ENCODE results near the gene CABLES1.

DNA sequence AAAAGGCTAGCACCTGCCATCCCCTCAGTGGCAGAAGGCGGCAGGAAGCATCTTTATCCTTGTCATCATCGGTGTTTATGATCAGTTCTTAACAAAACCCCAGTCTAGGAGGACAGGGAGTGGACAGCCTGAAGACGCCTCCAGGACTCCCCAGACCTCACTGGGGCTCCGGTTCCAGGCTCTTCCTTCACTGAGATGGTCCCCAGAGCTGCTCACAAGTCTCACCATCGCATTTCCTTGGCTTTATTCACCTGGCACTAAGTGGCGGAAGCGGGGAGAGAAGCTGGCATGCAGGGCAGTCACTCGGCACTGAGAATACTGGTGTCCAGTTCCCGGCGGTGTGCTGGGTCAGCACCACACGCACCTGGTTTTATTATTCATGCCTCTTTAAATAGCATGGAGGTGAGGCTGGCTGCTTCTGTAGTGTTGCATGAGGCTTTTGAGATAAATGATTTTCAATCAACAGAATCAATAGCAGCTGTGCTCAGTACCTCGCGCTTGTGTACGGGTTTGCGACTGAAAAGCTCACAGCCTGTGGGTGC is 68.7 kb downstream of the CABLES1 start:
- TF ChIP-seq CTCF (IDR thresholded peaks at IDR 0.05 in 4 of 5, conservative IDR thresholded peaks at IDR 0.05 in 1 of 5) (no peak), POLR2A (IDR thresholded peaks at IDR 0.05) (no peak)
